T-helper 2 cell treated with Interferon-gamma antibody and Interleukin-4, amounts not matched to agents 100 ng/mL and 5 ng/mL, for 36 hours (primary cell): ENCODE results near the gene CASQ2. TPM values are rescaled to one million over a fixed set of nuclear protein-coding genes. Genes with fewer than 3 reads are reported as not detected.
"Not testable (repeated sequence)": the region's sequence is repeated elsewhere in the genome, so short reads cannot be mapped to it uniquely, and the experiment has no call there.

Source experiments
- intact Hi-C: fragments of 100-400 bp; cut with micrococcal nuclease; formaldehyde crosslinking; loops from one replicate; pipeline ENCODE4 v1.15.1; 2023
- total RNA-seq: library from RNA; stranded (reverse); gene quantifications from 2 replicates; pipeline ENCODE4 v1.2.3, GENCODE V29; 2022

The CASQ2 gene
- total RNA-seq, 1 donor from 2014 or later = not detected

- intact Hi-C loops = no loop called here
Observed at GRCh38 chr1:115781343-115781742, 12.8 kb upstream of the CASQ2 start.

- intact Hi-C loops = not testable (repeated sequence)
Observed at GRCh38 chr1:115780655-115781054, 12.1 kb upstream of the CASQ2 start.

GRCh38 chr1:115779075-115779474 lies 10.6 kb upstream of the CASQ2 start:
- intact Hi-C loops = not testable (repeated sequence)

GRCh38 chr1:115771847-115772457 lies 3.4 kb upstream of the CASQ2 start:
- intact Hi-C loops = loop anchor here (1.0 to 5.0 kb wide), 3 partner anchors 60 to 633 kb away; no protein-coding TSS in a partner anchor

GRCh38 chr1:115771094-115771846 lies 2.8 kb upstream of the CASQ2 start:
- intact Hi-C loops = loop anchor here (5.0 kb wide), 1 partner anchor 59 kb away; no protein-coding TSS in a partner anchor

- intact Hi-C loops = no loop called here
Observed at GRCh38 chr1:115767403-115767802, 1.1 kb downstream of the CASQ2 start.

GRCh38 chr1:115765091-115765490 lies 3.4 kb downstream of the CASQ2 start:
- intact Hi-C loops = no loop called here

- intact Hi-C loops = no loop called here
Observed at GRCh38 chr1:115764541-115764940, 4.0 kb downstream of the CASQ2 start.

- intact Hi-C loops = no loop called here
Observed at GRCh38 chr1:115762779-115763178, 5.7 kb downstream of the CASQ2 start.

- intact Hi-C loops = no loop called here
Observed at GRCh38 chr1:115761601-115762302, 6.8 kb downstream of the CASQ2 start.

- intact Hi-C loops = no loop called here
Observed at GRCh38 chr1:115757856-115758255, 10.7 kb downstream of the CASQ2 start.

- intact Hi-C loops = no loop called here
Observed at GRCh38 chr1:115757326-115757725, 11.2 kb downstream of the CASQ2 start.

GRCh38 chr1:115755456-115756370 lies 12.8 kb downstream of the CASQ2 start:
- intact Hi-C loops = no loop called here

GRCh38 chr1:115753830-115754229 lies 14.7 kb downstream of the CASQ2 start:
- intact Hi-C loops = no loop called here

GRCh38 chr1:115753361-115753760 lies 15.2 kb downstream of the CASQ2 start:
- intact Hi-C loops = no loop called here

GRCh38 chr1:115748401-115749150 lies 19.9 kb downstream of the CASQ2 start:
- intact Hi-C loops = no loop called here

GRCh38 chr1:115746021-115746690 lies 22.4 kb downstream of the CASQ2 start:
- intact Hi-C loops = no loop called here

GRCh38 chr1:115744646-115745275 lies 23.8 kb downstream of the CASQ2 start:
- intact Hi-C loops = no loop called here

GRCh38 chr1:115740811-115741210 lies 27.7 kb downstream of the CASQ2 start:
- intact Hi-C loops = no loop called here
